Hepatocyte (in vitro differentiated cells): Measurements from ENCODE around the gene LRMDA. TPM values are rescaled to one million over a fixed set of nuclear protein-coding genes. Genes with fewer than 3 reads are reported as not detected.

Experiments
- DNase-seq: peaks from one replicate; pipeline ENCODE4 v3.0.0-alpha.2; 2016; ENCODE audit warnings: low spot score
- H2AFZ ChIP-seq: fragments of 200-600 bp; sonication (generic); 2 replicates; pipeline ENCODE4 v1.6.0; 2016; ENCODE audit warnings: antibody characterized with exemption, mild to moderate bottlenecking
- H3K27ac ChIP-seq: fragments of 200-600 bp; sonication (generic); 2 replicates; pipeline ENCODE4 v1.5.1; 2016; ENCODE audit warnings: mild to moderate bottlenecking
- H3K27me3 ChIP-seq: fragments of 200-600 bp; sonication (generic); 2 replicates; pipeline ENCODE4 v1.6.1; 2016
- H3K36me3 ChIP-seq: fragments of 200-600 bp; sonication (generic); replicated peaks from 2 replicates; pipeline ENCODE4 v1.5.1; 2016; ENCODE audit warnings: low read depth; ENCODE audit not compliant: insufficient read depth
- H3K4me1 ChIP-seq: fragments of 200-600 bp; sonication (generic); 2 replicates; pipeline ENCODE4 v1.5.1; 2016; ENCODE audit warnings: mild to moderate bottlenecking, moderate library complexity; ENCODE audit not compliant: insufficient read depth
- H3K4me2 ChIP-seq: fragments of 200-600 bp; sonication (generic); 2 replicates; pipeline ENCODE4 v1.6.0; 2016
- H3K4me3 ChIP-seq: fragments of 200-600 bp; sonication (generic); 2 replicates; pipeline ENCODE4 v1.5.1; 2016; ENCODE audit warnings: mild to moderate bottlenecking
- H3K79me2 ChIP-seq: fragments of 200-600 bp; sonication (generic); 2 replicates; pipeline ENCODE4 v1.6.0; 2017; ENCODE audit warnings: mild to moderate bottlenecking
- H3K9me2 ChIP-seq: fragments of 200-600 bp; sonication (generic); replicated peaks from 2 replicates; pipeline ENCODE4 v1.6.0; 2017; ENCODE audit warnings: mild to moderate bottlenecking; ENCODE audit not compliant: insufficient read depth
- H3K9me3 ChIP-seq: fragments of 200-600 bp; sonication (generic); 2 replicates; pipeline ENCODE4 v1.5.1; 2016; ENCODE audit warnings: low read depth, mild to moderate bottlenecking
- H4K20me1 ChIP-seq: fragments of 200-600 bp; sonication (generic); 2 replicates; pipeline ENCODE4 v1.6.0; 2016; ENCODE audit warnings: mild to moderate bottlenecking; ENCODE audit not compliant: insufficient read depth, poor library complexity, severe bottlenecking
- CTCF ChIP-seq: fragments of 200-600 bp; sonication (generic); IDR thresholded peaks from 2 replicates; pipeline ENCODE4 v1.5.1; 2016; ENCODE audit warnings: antibody characterized with exemption, mild to moderate bottlenecking; ENCODE audit not compliant: poor library complexity
- EZH2 ChIP-seq: fragments of 200-600 bp; sonication (generic); IDR thresholded peaks from 2 replicates; pipeline ENCODE4 v1.6.1; 2016; ENCODE audit warnings: antibody characterized with exemption, mild to moderate bottlenecking, borderline replicate concordance
- EZH2phosphoT487 ChIP-seq: fragments of 200-600 bp; sonication (generic); IDR thresholded peaks from one replicate; pipeline ENCODE4 v1.6.1; 2018; ENCODE audit warnings: antibody characterized with exemption, mild to moderate bottlenecking, low read depth, moderate library complexity; ENCODE audit not compliant: unreplicated experiment, severe bottlenecking
- WGBS: methylation state at CpG from one replicate; pipeline ENCODE4 v1.1.6; 2016; ENCODE audit warnings: low lambda C conversion rate; ENCODE audit errors: missing lambda C conversion rate; 5-methylcytosine and 5-hydroxymethylcytosine counted together
- polyA plus RNA-seq: library from polyadenylated mRNA; unstranded; fragments of >200 nt; fragmentation: Nextera tagmentation; extraction: Ambion mirVana; gene quantifications from 2 replicates; pipeline ENCODE4 v1.2.1, GENCODE V29; 2016
- total RNA-seq: library from RNA; depleted of rRNA; stranded (reverse); fragments of >200 nt; gene quantifications from 2 replicates; pipeline ENCODE4 v1.2.3, GENCODE V29; 2014

LRMDA gene
- total and polyA plus RNA-seq, 2 experiments from 2014 or later: 5.6 to 15.7 TPM

- no peaks in the 10 kb centered on the region for H3K9me2 ChIP-seq
- DNase-seq: peak; percentile 16
- no peaks in the 10 kb centered on the region for H3K9me3 ChIP-seq
- TF ChIP-seq EZH2 (no peak), EZH2phosphoT487 (no peak), CTCF (no peak)
- H3K4me3 ChIP-seq: no peak overlapping the region
- no peaks in the 10 kb centered on the region for H4K20me1 ChIP-seq
- no peak overlapping the region for H2AFZ ChIP-seq
- H3K4me1 ChIP-seq: peaks cover 7% of the 10 kb centered on the region
- H3K79me2 ChIP-seq: no peaks in the 10 kb centered on the region
- H3K27me3 ChIP-seq: no peaks in the 10 kb centered on the region
- no peak overlapping the region for H3K4me2 ChIP-seq
- no peaks in the 10 kb centered on the region for H3K36me3 ChIP-seq
- H3K27ac ChIP-seq: no peak overlapping the region
- WGBS: 78% methylated on average over 2 of the region's 2 CpGs
Observed at GRCh38 chr10:75762431-75762802, 331.0 kb downstream of the LRMDA start.

GRCh38 chr10:75763652-75764051 is 332.2 kb downstream of the LRMDA start:
- TF ChIP-seq EZH2phosphoT487: no peak
- no peak for TF ChIP-seq EZH2
- TF ChIP-seq CTCF: no peak
- Histone ChIP-seq H3K4me1 (peaks cover 7% of the 10 kb centered on the region), H4K20me1 (no peaks in the 10 kb centered on the region), H3K27me3 (no peaks in the 10 kb centered on the region), H3K9me2 (no peaks in the 10 kb centered on the region), H3K27ac (no peak overlapping the region), H3K4me3 (no peak overlapping the region), H3K4me2 (no peak overlapping the region), H3K36me3 (no peaks in the 10 kb centered on the region), H3K9me3 (no peaks in the 10 kb centered on the region), H3K79me2 (no peaks in the 10 kb centered on the region), H2AFZ (no peak overlapping the region)
- DNase-seq: no peak
- WGBS: 91% methylated on average over 3 of the region's 3 CpGs

- 70% methylated on average over 4 of the region's 4 CpGs for WGBS
- TF ChIP-seq EZH2: no peak
- TF ChIP-seq EZH2phosphoT487: no peak
- TF ChIP-seq CTCF: no peak
- no peak overlapping the region for H3K4me2 ChIP-seq
Observed at GRCh38 chr10:75764974-75765788, 333.8 kb downstream of the LRMDA start.

More at GRCh38 chr10:75764974-75765788, 333.8 kb downstream of the LRMDA start:
- Histone ChIP-seq H3K27ac (no peak overlapping the region), H3K9me2 (no peaks in the 10 kb centered on the region), H2AFZ (no peak overlapping the region), H3K36me3 (no peaks in the 10 kb centered on the region), H3K9me3 (no peaks in the 10 kb centered on the region), H3K27me3 (no peaks in the 10 kb centered on the region), H3K4me1 (peaks cover 7% of the 10 kb centered on the region), H3K4me3 (no peak overlapping the region), H3K79me2 (no peaks in the 10 kb centered on the region), H4K20me1 (no peaks in the 10 kb centered on the region)
- DNase-seq: no peak
